ENCODE measurements around the gene OR2T33.
"Not testable (repeated sequence)": the region's sequence is repeated elsewhere in the genome, so short reads cannot be mapped to it uniquely, and the experiment has no call there.

OR2T33 gene, protein sequence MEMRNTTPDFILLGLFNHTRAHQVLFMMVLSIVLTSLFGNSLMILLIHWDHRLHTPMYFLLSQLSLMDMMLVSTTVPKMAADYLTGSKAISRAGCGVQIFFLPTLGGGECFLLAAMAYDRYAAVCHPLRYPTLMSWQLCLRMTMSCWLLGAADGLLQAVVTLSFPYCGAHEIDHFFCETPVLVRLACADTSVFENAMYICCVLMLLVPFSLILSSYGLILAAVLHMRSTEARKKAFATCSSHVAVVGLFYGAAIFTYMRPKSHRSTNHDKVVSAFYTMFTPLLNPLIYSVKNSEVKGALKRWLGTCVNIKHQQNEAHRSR

GRCh38 chr1:248277876-248278275, at the start of gene OR2T33:
TSS of gene OR2T33 (minus strand) at chr1:248277976. CDS start at chr1:248273814, 4,162 bp downstream.
- DNase-seq (ENCODE audit: extremely low read depth in 1 of 2, low read depth in 1 of 2), result no peak

GRCh38 chr1:248324468-248324867, 46.7 kb upstream of the OR2T33 start, which contains the start of gene OR2M7:
TSS of gene OR2M7 (minus strand) at chr1:248324568. CDS start at chr1:248324568, 0 bp downstream.
- no peak for DNase-seq (ENCODE audit: extremely low read depth in 1 of 2, low read depth in 1 of 2)

- no peak for DNase-seq (ENCODE audit: extremely low read depth in 1 of 2, low read depth in 1 of 2)
Observed at GRCh38 chr1:248316796-248317195, 39.0 kb upstream of the OR2T33 start.

DNA sequence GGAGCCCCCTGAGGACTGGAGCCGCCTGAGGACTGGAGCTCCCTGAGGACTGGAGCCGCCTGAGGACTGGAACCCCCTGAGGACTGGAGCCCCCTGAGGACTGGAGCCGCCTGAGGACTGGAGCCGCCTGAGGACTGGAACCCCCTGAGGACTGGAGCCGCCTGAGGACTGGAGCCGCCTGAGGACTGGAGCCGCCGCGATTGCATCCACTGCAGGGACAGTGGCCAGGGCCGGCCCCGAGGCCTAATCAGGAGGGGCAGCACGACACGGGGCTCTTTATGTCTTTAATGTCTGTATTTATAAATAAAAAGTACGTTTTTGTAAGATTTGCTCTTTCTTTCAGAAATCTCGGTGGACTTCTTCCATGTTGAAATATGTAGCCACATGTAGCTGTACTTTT, 29.0 kb upstream of the OR2T33 start:
- DNase-seq (ENCODE audit: extremely low read depth in 1 of 2, low read depth in 1 of 2), result not testable (repeated sequence)

- DNase-seq (ENCODE audit: extremely low read depth in 1 of 2, low read depth in 1 of 2), result no peak
Observed at GRCh38 chr1:248306103-248306502, 28.3 kb upstream of the OR2T33 start.

- not testable (repeated sequence) for DNase-seq (ENCODE audit: extremely low read depth in 1 of 2, low read depth in 1 of 2)
Observed at GRCh38 chr1:248305672-248306071, 27.9 kb upstream of the OR2T33 start.

- DNase-seq (ENCODE audit: extremely low read depth in 1 of 2, low read depth in 1 of 2), result no peak
Observed at GRCh38 chr1:248303324-248303723, 25.5 kb upstream of the OR2T33 start, which contains the start of gene OR2T12. TSS of gene OR2T12 (minus strand) at chr1:248303424. CDS start at chr1:248295578, 7,846 bp downstream.

DNA sequence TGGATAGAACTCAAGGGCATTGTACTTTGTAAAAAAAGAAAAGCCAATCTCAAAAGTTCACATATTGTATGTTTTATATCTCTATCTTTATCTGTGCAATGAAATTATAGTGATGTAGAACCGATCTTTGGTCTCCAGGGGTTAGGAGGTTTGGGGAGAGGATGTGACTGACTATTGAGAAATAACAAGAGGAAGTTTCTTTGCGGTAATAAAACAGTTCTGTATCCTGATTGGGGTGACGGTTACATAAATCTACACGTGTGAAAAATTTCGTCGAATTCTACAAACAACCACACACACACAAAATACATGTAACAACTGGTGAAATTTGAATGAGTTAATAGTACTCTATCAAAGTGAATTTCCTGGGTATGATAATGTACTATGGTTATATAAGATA, 10.6 kb upstream of the OR2T33 start:
- no peak for DNase-seq (ENCODE audit: extremely low read depth in 1 of 2, low read depth in 1 of 2)

DNA sequence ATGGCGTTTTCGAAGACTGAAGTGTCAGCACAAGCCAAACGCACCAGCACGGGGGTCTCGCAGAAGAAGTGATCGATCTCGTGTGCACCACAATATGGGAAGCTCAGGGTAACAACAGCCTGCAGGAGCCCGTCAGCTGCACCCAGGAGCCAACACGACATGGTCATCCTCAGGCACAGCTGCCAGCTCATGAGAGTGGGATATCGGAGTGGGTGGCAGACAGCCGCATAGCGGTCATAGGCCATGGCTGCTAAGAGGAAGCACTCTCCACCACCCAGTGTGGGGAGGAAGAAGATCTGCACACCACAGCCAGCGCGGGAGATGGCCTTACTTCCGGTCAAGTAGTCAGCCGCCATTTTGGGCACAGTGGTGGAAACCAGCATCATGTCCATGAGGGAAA, 4.6 kb downstream of the OR2T33 start:
- DNase-seq (ENCODE audit: extremely low read depth in 1 of 2, low read depth in 1 of 2), result not testable (repeated sequence)

DNA sequence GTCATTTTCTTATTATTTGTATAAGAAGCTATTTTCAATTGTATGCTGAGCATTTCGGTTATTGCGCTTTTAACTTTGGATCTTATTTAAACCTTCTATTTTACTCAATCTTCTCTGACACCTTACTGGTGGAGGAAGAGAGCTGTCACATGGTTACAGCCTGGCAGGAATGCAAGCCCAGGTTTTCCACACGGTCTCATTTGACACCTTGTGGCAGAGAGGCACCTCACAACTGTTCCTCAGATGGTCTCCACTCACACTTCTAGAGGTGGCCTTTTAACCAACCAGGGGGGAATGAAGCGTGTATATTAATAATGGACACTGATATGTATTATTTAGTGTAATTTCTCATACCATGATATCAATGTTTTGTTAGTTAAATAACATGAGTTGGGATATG, 9.6 kb downstream of the OR2T33 start:
- no peak for DNase-seq (ENCODE audit: extremely low read depth in 1 of 2, low read depth in 1 of 2)

DNA sequence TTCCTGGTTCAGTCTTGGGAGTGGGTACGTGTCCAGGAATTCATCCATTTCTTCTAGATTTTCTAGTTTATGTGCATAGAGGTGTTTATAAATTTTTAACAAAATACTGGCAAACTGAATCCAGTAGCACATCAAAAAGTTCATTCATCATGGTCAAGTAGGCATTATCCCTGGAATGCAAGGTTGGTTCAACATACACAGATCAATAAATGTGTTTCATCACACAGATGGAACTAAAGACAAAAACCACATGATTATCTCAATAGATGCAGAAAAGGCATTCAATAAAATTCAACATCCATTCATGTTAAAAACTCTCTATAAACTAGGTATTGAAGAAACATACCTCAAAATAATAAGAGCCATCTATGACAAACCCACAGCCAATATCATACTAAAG, 18.5 kb downstream of the OR2T33 start:
- DNase-seq (ENCODE audit: extremely low read depth in 1 of 2, low read depth in 1 of 2), result not testable (repeated sequence)

- DNase-seq (ENCODE audit: extremely low read depth in 1 of 2, low read depth in 1 of 2), result no peak
Observed at GRCh38 chr1:248243204-248243603, 34.6 kb downstream of the OR2T33 start.

DNA sequence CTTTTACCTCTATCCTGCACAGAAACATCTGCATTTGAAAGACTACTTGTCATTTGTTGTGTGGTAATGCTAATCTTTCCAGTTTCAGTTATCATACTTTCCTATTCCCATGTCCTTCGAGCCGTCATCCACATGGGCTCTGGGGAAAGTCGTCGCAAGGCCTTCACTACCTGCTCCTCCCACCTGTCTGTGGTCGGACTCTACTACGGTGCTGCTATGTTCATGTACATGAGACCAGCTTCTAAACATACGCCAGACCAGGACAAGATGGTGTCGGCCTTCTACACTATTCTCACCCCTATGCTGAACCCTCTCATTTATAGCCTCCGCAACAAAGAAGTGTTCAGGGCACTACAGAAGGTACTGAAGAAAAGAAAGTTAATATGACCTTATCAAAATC, 38.3 kb downstream of the OR2T33 start:
- DNase-seq (ENCODE audit: extremely low read depth in 1 of 2, low read depth in 1 of 2), result no peak

DNA sequence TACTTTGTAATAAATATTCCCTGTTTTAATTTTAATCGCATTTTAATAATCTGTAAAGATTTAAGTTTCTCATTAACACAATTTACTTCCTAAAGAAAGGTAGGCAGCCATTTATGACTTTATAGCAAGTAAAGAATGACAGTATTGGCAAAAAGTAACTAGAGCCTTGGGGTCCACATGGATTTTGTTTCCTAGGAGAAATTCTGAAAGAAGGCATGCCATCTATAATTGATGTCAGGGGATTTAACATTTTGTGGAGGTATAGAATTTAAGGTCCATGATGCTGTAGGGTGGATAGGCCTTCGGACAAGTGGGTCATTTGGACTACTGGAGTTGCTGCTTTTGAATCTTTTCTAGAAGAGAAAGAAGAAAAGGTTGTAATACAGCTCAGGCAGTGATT, 46.7 kb downstream of the OR2T33 start, which contains the start of gene OR2M4:
TSS of gene OR2M4 (plus strand) at position 301 of the 400 bp plus-strand sequence. CDS start 7,512 bp downstream, outside the sequence.
- no peak for DNase-seq (ENCODE audit: extremely low read depth in 1 of 2, low read depth in 1 of 2)

GRCh38 chr1:248229360-248229908, 48.3 kb downstream of the OR2T33 start:
- DNase-seq (ENCODE audit: extremely low read depth in 1 of 2, low read depth in 1 of 2), result no peak

DNA sequence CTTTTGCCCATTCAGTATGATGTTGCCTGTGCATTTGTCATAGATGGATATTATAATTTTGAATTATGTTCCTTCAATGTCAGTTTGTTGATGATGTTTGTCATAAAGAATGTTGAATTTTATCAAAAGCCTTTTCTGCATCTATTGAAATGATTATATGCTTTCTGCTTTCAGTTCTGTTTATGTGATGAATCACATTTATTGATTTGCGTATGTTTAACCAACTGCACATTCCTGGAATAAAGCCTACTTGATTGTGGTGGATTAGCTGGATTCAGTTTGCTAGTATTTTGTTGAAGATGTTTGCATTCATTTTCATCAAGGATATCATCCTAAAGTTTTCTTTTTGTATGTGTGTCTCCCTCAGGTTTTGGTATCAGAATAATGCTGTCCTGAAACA, 52.2 kb downstream of the OR2T33 start:
- no peak for DNase-seq (ENCODE audit: extremely low read depth in 1 of 2, low read depth in 1 of 2)
